ENCODE data around the gene ST7. TPM values are rescaled to one million over a fixed set of nuclear protein-coding genes. Genes with fewer than 3 reads are reported as not detected.

The ST7 gene
- total RNA-seq, 1 donor from 2014 or later, result 107 TPM

DNA sequence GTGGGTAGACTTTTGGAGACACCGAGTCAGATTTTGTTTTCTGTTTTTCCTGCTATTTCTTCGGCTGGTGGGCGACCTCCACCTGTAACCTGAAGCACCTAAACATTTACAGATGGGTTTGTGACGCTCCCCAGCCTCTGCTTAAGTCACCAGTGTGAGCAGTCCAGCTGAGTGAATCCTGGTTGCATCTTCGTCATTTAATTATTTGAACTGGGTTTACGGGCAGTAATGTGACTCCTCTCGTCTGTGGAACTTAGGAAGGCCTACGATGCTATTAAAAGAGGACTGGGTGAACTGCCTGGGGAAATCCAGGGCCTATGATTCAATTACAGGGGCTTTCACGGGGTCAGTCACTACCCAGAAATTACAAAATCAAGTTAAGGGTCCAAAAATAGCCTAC lies 317.1 kb downstream of the ST7 start:
- TF ChIP-seq, protein P1, sequence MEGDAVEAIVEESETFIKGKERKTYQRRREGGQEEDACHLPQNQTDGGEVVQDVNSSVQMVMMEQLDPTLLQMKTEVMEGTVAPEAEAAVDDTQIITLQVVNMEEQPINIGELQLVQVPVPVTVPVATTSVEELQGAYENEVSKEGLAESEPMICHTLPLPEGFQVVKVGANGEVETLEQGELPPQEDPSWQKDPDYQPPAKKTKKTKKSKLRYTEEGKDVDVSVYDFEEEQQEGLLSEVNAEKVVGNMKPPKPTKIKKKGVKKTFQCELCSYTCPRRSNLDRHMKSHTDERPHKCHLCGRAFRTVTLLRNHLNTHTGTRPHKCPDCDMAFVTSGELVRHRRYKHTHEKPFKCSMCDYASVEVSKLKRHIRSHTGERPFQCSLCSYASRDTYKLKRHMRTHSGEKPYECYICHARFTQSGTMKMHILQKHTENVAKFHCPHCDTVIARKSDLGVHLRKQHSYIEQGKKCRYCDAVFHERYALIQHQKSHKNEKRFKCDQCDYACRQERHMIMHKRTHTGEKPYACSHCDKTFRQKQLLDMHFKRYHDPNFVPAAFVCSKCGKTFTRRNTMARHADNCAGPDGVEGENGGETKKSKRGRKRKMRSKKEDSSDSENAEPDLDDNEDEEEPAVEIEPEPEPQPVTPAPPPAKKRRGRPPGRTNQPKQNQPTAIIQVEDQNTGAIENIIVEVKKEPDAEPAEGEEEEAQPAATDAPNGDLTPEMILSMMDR (IDR thresholded peaks at IDR 0.05; ENCODE audit: partially characterized antibody, unreplicated experiment), result no peak
- H3K27ac Mint-ChIP-seq (ENCODE audit: unreplicated experiment), result no peak overlapping the region
- peaks cover 2% of the 10 kb centered on the region for H3K9me3 Mint-ChIP-seq (ENCODE audit: unreplicated experiment)
- no peaks in the 10 kb centered on the region for H3K4me1 Mint-ChIP-seq (ENCODE audit: low read depth, unreplicated experiment)
- H3K4me3 Mint-ChIP-seq (ENCODE audit: unreplicated experiment), result no peak overlapping the region
- no peaks in the 10 kb centered on the region for H3K36me3 Mint-ChIP-seq (ENCODE audit: unreplicated experiment)
- peaks cover 4% of the 10 kb centered on the region for H3K27me3 Mint-ChIP-seq (ENCODE audit: unreplicated experiment)
- no peak for DNase-seq

DNA sequence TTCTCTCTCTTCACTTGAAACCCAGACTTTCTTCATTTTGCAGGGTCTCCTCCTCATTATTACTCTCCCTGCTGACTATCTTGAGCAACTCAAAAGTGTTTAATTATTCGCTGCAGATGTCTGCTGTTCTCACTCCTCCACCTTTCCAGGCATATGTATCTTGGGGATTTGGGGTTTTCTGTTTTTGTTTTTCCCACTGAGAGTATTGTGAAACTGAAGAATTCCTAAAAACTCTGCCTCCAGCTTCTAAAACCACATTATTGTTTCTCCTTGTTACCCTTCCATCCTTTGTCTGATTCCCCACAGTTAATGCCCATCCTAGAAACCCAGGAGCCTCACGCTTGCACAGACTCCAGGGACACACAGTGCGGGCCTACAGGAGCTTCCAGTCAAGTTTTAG lies 318.3 kb downstream of the ST7 start:
- H3K4me1 Mint-ChIP-seq (ENCODE audit: low read depth, unreplicated experiment), result no peaks in the 10 kb centered on the region

DNA sequence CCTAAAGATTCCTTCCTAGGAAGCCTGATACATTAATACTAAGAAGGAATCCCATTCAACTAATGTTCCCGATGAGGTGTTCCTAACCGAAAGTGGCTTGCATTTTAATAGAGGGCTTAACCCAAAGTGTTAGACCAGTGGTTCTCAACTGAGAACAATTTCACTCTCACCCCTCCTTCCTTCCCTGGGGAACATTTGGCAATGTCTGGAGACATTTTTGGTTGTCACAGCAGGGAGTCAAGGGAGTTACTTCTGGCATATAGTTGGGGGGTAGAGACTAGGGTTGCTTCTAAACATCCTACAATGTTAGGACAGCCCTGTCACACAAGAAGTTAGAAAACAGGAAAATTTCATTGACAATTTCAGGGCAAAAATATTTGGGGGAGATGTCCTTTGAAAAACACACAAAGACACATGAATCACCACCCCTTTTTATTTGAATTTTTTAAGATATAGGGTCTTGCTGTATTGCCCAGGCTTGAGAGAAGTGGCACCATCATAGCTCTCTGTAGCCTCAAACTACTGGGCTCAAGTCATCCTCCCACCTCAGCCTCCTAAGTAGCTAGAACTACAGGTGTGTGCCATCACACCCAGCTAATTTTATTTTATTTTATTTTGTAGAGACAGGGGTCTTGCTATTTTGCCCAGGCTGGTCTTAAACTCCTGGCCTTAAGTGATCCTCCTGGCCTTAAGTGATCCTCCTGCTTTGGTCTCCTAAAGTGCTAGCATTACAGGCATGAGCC lies 318.9 kb downstream of the ST7 start:
- peaks cover 2% of the 10 kb centered on the region for H3K9me3 Mint-ChIP-seq (ENCODE audit: unreplicated experiment)
- peaks cover 4% of the 10 kb centered on the region for H3K27me3 Mint-ChIP-seq (ENCODE audit: unreplicated experiment)
- H3K4me1 Mint-ChIP-seq (ENCODE audit: low read depth, unreplicated experiment), result no peaks in the 10 kb centered on the region
- no peak for DNase-seq
- H3K27ac Mint-ChIP-seq (ENCODE audit: unreplicated experiment), result no peak overlapping the region
- TF ChIP-seq, protein P1 (IDR thresholded peaks at IDR 0.05; ENCODE audit: partially characterized antibody, unreplicated experiment), result no peak
- H3K36me3 Mint-ChIP-seq (ENCODE audit: unreplicated experiment), result no peaks in the 10 kb centered on the region
- H3K4me3 Mint-ChIP-seq (ENCODE audit: unreplicated experiment), result no peak overlapping the region

More for the DNA sequence above, 318.3 kb downstream of the ST7 start:
- Mint-ChIP-seq H3K9me3 (ENCODE audit: unreplicated experiment) (peaks cover 2% of the 10 kb centered on the region), H3K4me3 (ENCODE audit: unreplicated experiment) (no peak overlapping the region), H3K27ac (ENCODE audit: unreplicated experiment) (no peak overlapping the region), H3K36me3 (ENCODE audit: unreplicated experiment) (no peaks in the 10 kb centered on the region), H3K27me3 (ENCODE audit: unreplicated experiment) (peaks cover 4% of the 10 kb centered on the region)
- TF ChIP-seq, protein P1 (IDR thresholded peaks at IDR 0.05; ENCODE audit: partially characterized antibody, unreplicated experiment), result no peak
- DNase-seq, result no peak

DNA sequence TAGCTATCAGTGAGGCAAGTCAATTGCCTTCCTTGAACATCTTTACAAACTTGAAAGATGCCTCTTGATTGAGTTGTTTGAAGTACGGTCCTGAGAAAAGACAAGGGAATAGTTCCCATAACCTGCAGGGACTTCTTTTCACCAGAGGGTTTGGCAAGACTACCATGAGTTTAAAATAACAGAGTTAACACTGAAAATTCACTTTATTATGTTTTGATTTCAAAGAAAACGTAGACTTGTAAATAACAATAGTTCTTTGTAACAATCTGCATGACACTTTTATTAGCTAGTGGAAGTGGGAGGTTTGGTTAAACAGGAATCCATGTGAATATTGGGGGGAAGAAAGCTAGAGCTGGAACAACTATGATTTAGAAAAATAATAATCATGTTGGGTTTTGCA lies 320.0 kb downstream of the ST7 start:
- no peak overlapping the region for H3K27ac Mint-ChIP-seq (ENCODE audit: unreplicated experiment)
- no peaks in the 10 kb centered on the region for H3K4me1 Mint-ChIP-seq (ENCODE audit: low read depth, unreplicated experiment)
- DNase-seq, result no peak
- TF ChIP-seq, protein P1 (IDR thresholded peaks at IDR 0.05; ENCODE audit: partially characterized antibody, unreplicated experiment), result no peak
- peaks cover 3% of the 10 kb centered on the region for H3K9me3 Mint-ChIP-seq (ENCODE audit: unreplicated experiment)
- H3K27me3 Mint-ChIP-seq (ENCODE audit: unreplicated experiment), result peaks cover 4% of the 10 kb centered on the region
- no peak overlapping the region for H3K4me3 Mint-ChIP-seq (ENCODE audit: unreplicated experiment)
- no peaks in the 10 kb centered on the region for H3K36me3 Mint-ChIP-seq (ENCODE audit: unreplicated experiment)

DNA sequence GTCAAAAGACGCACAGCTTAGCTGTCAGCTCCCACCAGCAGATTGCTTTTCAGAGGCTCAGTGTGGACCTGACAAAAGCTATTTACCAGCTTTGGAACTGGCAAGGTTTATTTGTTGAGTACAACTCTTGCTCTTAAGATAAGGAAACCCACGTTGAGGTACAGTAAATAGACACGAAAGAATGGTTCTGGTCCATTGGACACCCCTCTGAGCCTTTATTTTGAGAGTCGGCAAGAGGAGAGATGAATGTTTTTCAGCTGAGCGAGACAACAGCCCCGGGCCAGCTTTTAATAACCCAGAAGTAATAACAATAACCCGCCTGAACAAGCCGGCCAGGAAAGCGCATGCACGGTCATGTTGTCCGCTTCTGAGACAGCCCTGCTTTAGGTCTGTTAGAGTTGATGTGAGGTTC lies 320.5 kb downstream of the ST7 start:
- peaks cover 3% of the 10 kb centered on the region for H3K9me3 Mint-ChIP-seq (ENCODE audit: unreplicated experiment)
- DNase-seq, result no peak
- H3K4me1 Mint-ChIP-seq (ENCODE audit: low read depth, unreplicated experiment), result no peaks in the 10 kb centered on the region

More for the DNA sequence above, 320.5 kb downstream of the ST7 start:
- TF ChIP-seq, protein P1 (IDR thresholded peaks at IDR 0.05; ENCODE audit: partially characterized antibody, unreplicated experiment), result no peak
- Mint-ChIP-seq H3K27me3 (ENCODE audit: unreplicated experiment) (peaks cover 4% of the 10 kb centered on the region), H3K4me3 (ENCODE audit: unreplicated experiment) (no peak overlapping the region), H3K27ac (ENCODE audit: unreplicated experiment) (no peak overlapping the region), H3K36me3 (ENCODE audit: unreplicated experiment) (no peaks in the 10 kb centered on the region)
